HCT116 (cell line): ENCODE results near the gene GLRX.

Experiments used
- EZH2 ChIP-seq: fragments of 200-600 bp; sonication (generic); IDR thresholded peaks from 2 replicates; pipeline ENCODE4 v1.6.1; 2017; ENCODE audit warnings: antibody characterized with exemption, mixed run types
- EZH2phosphoT487 ChIP-seq: fragments of 200-600 bp; IDR thresholded peaks from 2 replicates; pipeline ENCODE4 v1.6.1; 2018; ENCODE audit warnings: antibody characterized with exemption, borderline replicate concordance
- POLR2AphosphoS5 ChIP-seq: IDR thresholded peaks from 2 replicates; pipeline ENCODE4 v1.6.1; 2011; ENCODE audit warnings: mild to moderate bottlenecking, low read depth, low read length, moderate library complexity
- RAD21 ChIP-seq: IDR thresholded peaks from 2 replicates; pipeline ENCODE4 v1.6.1; 2012; ENCODE audit warnings: low read depth, mild to moderate bottlenecking
- TCF7L2 ChIP-seq: IDR thresholded peaks from 2 replicates; pipeline ENCODE4 v1.7.0; 2011; ENCODE audit warnings: borderline replicate concordance, inconsistent platforms; ENCODE audit not compliant: insufficient read depth, insufficient read length; ENCODE audit errors: extremely low read depth
- TF ChIP-seq, protein P1 (sequence below), 3 experiments: fragments of 200-600 bp in 1 of 3; sonication (generic) in 1 of 3; IDR thresholded peaks in 2 of 3; conservative IDR thresholded peaks in 1 of 3; 2 replicates each; pipeline ENCODE4 v1.5.1; 2012 to 2017; ENCODE audit warnings: low read depth in 2 of 3, low read length in 2 of 3, antibody characterized with exemption in 1 of 3, borderline replicate concordance in 1 of 3, control low read depth in 1 of 3, mild to moderate bottlenecking in 1 of 3, mixed read lengths in 1 of 3, mixed run types in 1 of 3, moderate library complexity in 1 of 3; ENCODE audit not compliant: insufficient read depth in 1 of 3
- TF ChIP-seq, protein P2 (sequence below): IDR thresholded peaks from 2 replicates; pipeline ENCODE4 v1.6.1; 2012
- TF ChIP-seq, protein P3 (sequence below): IDR thresholded peaks from 2 replicates; pipeline ENCODE4 v1.6.1; 2012
- TF ChIP-seq, protein P4 (sequence below): IDR thresholded peaks from 2 replicates; pipeline ENCODE4 v1.6.1; 2012; ENCODE audit warnings: low read depth

DNA sequence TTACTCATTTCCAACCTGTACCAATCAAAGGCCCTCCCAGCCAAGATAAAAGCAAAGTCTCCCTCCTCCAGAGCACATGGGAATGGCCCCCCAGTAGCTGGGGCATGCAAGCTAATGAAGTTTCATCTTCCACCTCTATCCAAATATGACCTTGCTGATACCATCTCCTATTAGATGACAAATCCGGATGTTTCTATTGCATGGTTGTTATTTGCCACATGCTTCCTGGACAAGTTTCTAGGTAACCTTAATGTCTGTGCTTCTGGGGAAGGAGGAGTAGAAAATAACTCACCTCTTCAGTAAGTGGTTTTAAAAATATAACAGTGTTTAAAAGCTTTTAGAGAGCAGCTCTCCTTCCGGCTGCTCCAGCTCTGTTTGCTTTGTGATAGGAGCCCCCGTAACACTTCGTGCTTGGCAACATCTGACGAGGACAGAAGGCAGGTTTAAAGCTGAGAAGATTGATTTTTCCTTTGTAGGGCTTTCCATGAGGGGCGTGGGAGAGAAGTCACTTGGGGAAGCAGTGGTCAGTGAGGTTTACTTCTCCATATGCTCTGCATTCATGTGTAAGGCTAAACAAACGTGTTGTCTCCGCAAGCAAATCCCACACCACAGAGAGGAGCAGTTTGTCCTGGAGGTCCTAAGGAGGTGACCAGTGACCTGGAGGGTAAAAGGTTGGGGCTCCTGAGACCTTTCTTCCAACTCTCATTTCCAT, 40.3 kb upstream of the GLRX start:
- TF ChIP-seq, protein P1, sequence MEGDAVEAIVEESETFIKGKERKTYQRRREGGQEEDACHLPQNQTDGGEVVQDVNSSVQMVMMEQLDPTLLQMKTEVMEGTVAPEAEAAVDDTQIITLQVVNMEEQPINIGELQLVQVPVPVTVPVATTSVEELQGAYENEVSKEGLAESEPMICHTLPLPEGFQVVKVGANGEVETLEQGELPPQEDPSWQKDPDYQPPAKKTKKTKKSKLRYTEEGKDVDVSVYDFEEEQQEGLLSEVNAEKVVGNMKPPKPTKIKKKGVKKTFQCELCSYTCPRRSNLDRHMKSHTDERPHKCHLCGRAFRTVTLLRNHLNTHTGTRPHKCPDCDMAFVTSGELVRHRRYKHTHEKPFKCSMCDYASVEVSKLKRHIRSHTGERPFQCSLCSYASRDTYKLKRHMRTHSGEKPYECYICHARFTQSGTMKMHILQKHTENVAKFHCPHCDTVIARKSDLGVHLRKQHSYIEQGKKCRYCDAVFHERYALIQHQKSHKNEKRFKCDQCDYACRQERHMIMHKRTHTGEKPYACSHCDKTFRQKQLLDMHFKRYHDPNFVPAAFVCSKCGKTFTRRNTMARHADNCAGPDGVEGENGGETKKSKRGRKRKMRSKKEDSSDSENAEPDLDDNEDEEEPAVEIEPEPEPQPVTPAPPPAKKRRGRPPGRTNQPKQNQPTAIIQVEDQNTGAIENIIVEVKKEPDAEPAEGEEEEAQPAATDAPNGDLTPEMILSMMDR (IDR thresholded peaks at IDR 0.05 in 2 of 3, conservative IDR thresholded peaks at IDR 0.05 in 1 of 3; ENCODE audit: borderline replicate concordance in 1 of 3, insufficient read depth in 1 of 3, low read depth in 2 of 3, low read length in 2 of 3), result no peak
- TF ChIP-seq, protein P2, sequence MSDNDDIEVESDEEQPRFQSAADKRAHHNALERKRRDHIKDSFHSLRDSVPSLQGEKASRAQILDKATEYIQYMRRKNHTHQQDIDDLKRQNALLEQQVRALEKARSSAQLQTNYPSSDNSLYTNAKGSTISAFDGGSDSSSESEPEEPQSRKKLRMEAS, result no peak
- TF ChIP-seq, protein P3, sequence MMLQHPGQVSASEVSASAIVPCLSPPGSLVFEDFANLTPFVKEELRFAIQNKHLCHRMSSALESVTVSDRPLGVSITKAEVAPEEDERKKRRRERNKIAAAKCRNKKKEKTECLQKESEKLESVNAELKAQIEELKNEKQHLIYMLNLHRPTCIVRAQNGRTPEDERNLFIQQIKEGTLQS, result no peak
- TF ChIP-seq EZH2 (no peak), TCF7L2 (no peak), POLR2AphosphoS5 (no peak), EZH2phosphoT487 (no peak), RAD21 (no peak)
- TF ChIP-seq, protein P4, sequence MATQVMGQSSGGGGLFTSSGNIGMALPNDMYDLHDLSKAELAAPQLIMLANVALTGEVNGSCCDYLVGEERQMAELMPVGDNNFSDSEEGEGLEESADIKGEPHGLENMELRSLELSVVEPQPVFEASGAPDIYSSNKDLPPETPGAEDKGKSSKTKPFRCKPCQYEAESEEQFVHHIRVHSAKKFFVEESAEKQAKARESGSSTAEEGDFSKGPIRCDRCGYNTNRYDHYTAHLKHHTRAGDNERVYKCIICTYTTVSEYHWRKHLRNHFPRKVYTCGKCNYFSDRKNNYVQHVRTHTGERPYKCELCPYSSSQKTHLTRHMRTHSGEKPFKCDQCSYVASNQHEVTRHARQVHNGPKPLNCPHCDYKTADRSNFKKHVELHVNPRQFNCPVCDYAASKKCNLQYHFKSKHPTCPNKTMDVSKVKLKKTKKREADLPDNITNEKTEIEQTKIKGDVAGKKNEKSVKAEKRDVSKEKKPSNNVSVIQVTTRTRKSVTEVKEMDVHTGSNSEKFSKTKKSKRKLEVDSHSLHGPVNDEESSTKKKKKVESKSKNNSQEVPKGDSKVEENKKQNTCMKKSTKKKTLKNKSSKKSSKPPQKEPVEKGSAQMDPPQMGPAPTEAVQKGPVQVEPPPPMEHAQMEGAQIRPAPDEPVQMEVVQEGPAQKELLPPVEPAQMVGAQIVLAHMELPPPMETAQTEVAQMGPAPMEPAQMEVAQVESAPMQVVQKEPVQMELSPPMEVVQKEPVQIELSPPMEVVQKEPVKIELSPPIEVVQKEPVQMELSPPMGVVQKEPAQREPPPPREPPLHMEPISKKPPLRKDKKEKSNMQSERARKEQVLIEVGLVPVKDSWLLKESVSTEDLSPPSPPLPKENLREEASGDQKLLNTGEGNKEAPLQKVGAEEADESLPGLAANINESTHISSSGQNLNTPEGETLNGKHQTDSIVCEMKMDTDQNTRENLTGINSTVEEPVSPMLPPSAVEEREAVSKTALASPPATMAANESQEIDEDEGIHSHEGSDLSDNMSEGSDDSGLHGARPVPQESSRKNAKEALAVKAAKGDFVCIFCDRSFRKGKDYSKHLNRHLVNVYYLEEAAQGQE, result no peak
